ENCODE data around the gene NFAM1. TPM values are rescaled to one million over a fixed set of nuclear protein-coding genes. Genes with fewer than 3 reads are reported as not detected.

The NFAM1 gene
- total and polyA plus RNA-seq, 8 donors = 0.20 to 4.4 (median 0.53) TPM

- WGBS, 2 donors = 0 to 1% methylated on average over 17 to 73 of the region's 97 CpGs
- H3K27me3 ChIP-seq = no peaks in the 10 kb centered on the region
- peak overlapping the region in 2 of 4 donors; percentile 39 to 46 for H3K4me3 ChIP-seq
- FAIRE-seq = no peak
- no peaks in the 10 kb centered on the region for H3K36me3 ChIP-seq
- DNase-seq = no peak
- H3K4me1 ChIP-seq = no peaks in the 10 kb centered on the region
- intact Hi-C loops (cut with DNase I) = no loop called here
- no peak overlapping the region for H3K27ac ChIP-seq
- TF ChIP-seq CTCF (IDR thresholded peaks at IDR 0.05) = no peak
- peak; percentile 32 to 77 (median 52) for ATAC-seq
- H3K9me3 ChIP-seq = no peaks in the 10 kb centered on the region
Measured at GRCh38 chr22:42343531-42344081, 88.6 kb downstream of the NFAM1 start.

GRCh38 chr22:42343121-42343454 lies 89.1 kb downstream of the NFAM1 start:
- intact Hi-C loops (cut with DNase I) = no loop called here
- ATAC-seq (peak in 3 of 4 donors; percentile 11 to 16 (median 11)), DNase-seq (no peak), FAIRE-seq (no peak)
- Histone ChIP-seq H3K27ac (no peak overlapping the region), H3K4me1 (no peaks in the 10 kb centered on the region), H3K27me3 (no peaks in the 10 kb centered on the region), H3K36me3 (no peaks in the 10 kb centered on the region), H3K9me3 (no peaks in the 10 kb centered on the region), H3K4me3 (peak overlapping the region in 3 of 4 donors; percentile 12 to 46 (median 39))
- WGBS, 2 donors = 24 to 32% methylated on average over 15 to 22 of the region's 22 CpGs
- TF ChIP-seq CTCF (IDR thresholded peaks at IDR 0.05) = no peak

GRCh38 chr22:42342426-42343120 lies 89.6 kb downstream of the NFAM1 start:
- H3K4me1 ChIP-seq = no peaks in the 10 kb centered on the region
- intact Hi-C loops (cut with DNase I) = no loop called here
- H3K36me3 ChIP-seq = no peaks in the 10 kb centered on the region
- H3K4me3 ChIP-seq = peak overlapping the region in 2 of 4 donors; percentile 39 to 46
- H3K27me3 ChIP-seq = no peaks in the 10 kb centered on the region
- H3K27ac ChIP-seq = no peak overlapping the region
- no peaks in the 10 kb centered on the region for H3K9me3 ChIP-seq
- FAIRE-seq (no peak), DNase-seq (no peak), ATAC-seq (no peak)
- TF ChIP-seq CTCF (IDR thresholded peaks at IDR 0.05) = no peak
- 87 to 94% methylated on average over 11 of the region's 11 CpGs for WGBS, 2 donors

- TF ChIP-seq CTCF (IDR thresholded peaks at IDR 0.05) = no peak
- H3K27me3 ChIP-seq = no peaks in the 10 kb centered on the region
- no peak overlapping the region for H3K27ac ChIP-seq
- intact Hi-C loops (cut with DNase I) = no loop called here
- FAIRE-seq (no peak), ATAC-seq (no peak), DNase-seq (no peak)
- H3K36me3 ChIP-seq = no peaks in the 10 kb centered on the region
- WGBS, 2 donors = 96 to 98% methylated on average over 4 of the region's 4 CpGs
- no peaks in the 10 kb centered on the region for H3K9me3 ChIP-seq
- no peak overlapping the region for H3K4me3 ChIP-seq
- H3K4me1 ChIP-seq = no peaks in the 10 kb centered on the region
Measured at GRCh38 chr22:42341779-42342178, 90.4 kb downstream of the NFAM1 start.

- ATAC-seq (no peak), DNase-seq (no peak), FAIRE-seq (no peak)
- H3K9me3 ChIP-seq = no peaks in the 10 kb centered on the region
- H3K27ac ChIP-seq = no peak overlapping the region
- intact Hi-C loops (cut with DNase I) = no loop called here
- WGBS, 2 donors = 31 to 46% methylated on average over 15 to 26 of the region's 26 CpGs
- no peaks in the 10 kb centered on the region for H3K36me3 ChIP-seq
- H3K4me3 ChIP-seq = no peak overlapping the region
- H3K4me1 ChIP-seq = peaks cover 0 to 3% (median 0%) of the 10 kb centered on the region in 3 donors
- TF ChIP-seq CTCF (IDR thresholded peaks at IDR 0.05) = no peak
- H3K27me3 ChIP-seq = no peaks in the 10 kb centered on the region
Measured at GRCh38 chr22:42340829-42341383, 91.3 kb downstream of the NFAM1 start.
